SU-DHL-6 (cell line): ENCODE measurements around the gene SLC35B3.

Source experiments
- H2AFZ ChIP-seq: fragments of 200-600 bp; sonication (generic); 2 replicates; pipeline ENCODE4 v1.6.1; 2014; ENCODE audit warnings: low read depth, mild to moderate bottlenecking, moderate library complexity, mixed read lengths, antibody characterized with exemption, low read length; ENCODE audit not compliant: severe bottlenecking
- H3F3A ChIP-seq: fragments of 200-600 bp; shearing (Covaris generic); 2 replicates; pipeline ENCODE4 v1.6.0; 2016; ENCODE audit warnings: antibody characterized with exemption, mild to moderate bottlenecking; ENCODE audit not compliant: insufficient read depth
- H3K27ac ChIP-seq: fragments of 200-600 bp; sonication (generic); 2 replicates; pipeline ENCODE4 v1.5.1; 2016; ENCODE audit warnings: low read depth, mild to moderate bottlenecking, low read length, moderate library complexity, mixed read lengths
- H3K27me3 ChIP-seq: fragments of 200-600 bp; sonication (generic), shearing (Covaris generic); 2 replicates; pipeline ENCODE4 v1.6.0; 2014; ENCODE audit warnings: mild to moderate bottlenecking, low read length
- H3K36me3 ChIP-seq: fragments of 200-600 bp; sonication (generic); 2 replicates; pipeline ENCODE4 v1.6.1; 2014; ENCODE audit warnings: mild to moderate bottlenecking, low read length, mixed read lengths
- H3K4me2 ChIP-seq: fragments of 300-600, 200-600 bp; shearing (Covaris generic), sonication (generic); 2 replicates; pipeline ENCODE4 v1.6.0; 2014; ENCODE audit warnings: low read length, low read depth, mild to moderate bottlenecking; ENCODE audit not compliant: poor library complexity, severe bottlenecking
- H3K4me3 ChIP-seq: fragments of 200-600 bp; sonication (generic); 2 replicates; pipeline ENCODE4 v1.5.1; 2014; ENCODE audit warnings: antibody characterized with exemption, low read length, mild to moderate bottlenecking, mixed read lengths; ENCODE audit not compliant: insufficient read depth, poor library complexity, severe bottlenecking
- H3K79me2 ChIP-seq: fragments of 200-600 bp; sonication (generic); 2 replicates; pipeline ENCODE4 v1.6.1; 2014; ENCODE audit warnings: mild to moderate bottlenecking, low read length, moderate library complexity; ENCODE audit not compliant: insufficient read depth
- H3K9ac ChIP-seq: fragments of 200-600 bp; sonication (generic); 2 replicates; pipeline ENCODE4 v1.7.0; 2014; ENCODE audit warnings: mild to moderate bottlenecking, low read length
- H3K9me2 ChIP-seq: fragments of 200-600 bp; sonication (generic); replicated peaks from 2 replicates; pipeline ENCODE4 v1.6.1; 2014; ENCODE audit warnings: low read length; ENCODE audit not compliant: insufficient read depth
- H3K9me3 ChIP-seq: fragments of 200-600 bp; sonication (generic); 2 replicates; pipeline ENCODE4 v1.6.1; 2014; ENCODE audit warnings: low read length, mixed read lengths; ENCODE audit not compliant: insufficient read depth
- H4K20me1 ChIP-seq: fragments of 200-600 bp; sonication (generic); 2 replicates; pipeline ENCODE4 v1.6.1; 2014; ENCODE audit warnings: low read depth, mild to moderate bottlenecking, antibody characterized with exemption, low read length, moderate library complexity, mixed read lengths
- CTCF ChIP-seq: fragments of 200-600 bp; sonication (generic); IDR thresholded peaks from one replicate; pipeline ENCODE4 v1.5.1; 2017; ENCODE audit warnings: antibody characterized with exemption, mild to moderate bottlenecking, low read length, moderate library complexity; ENCODE audit not compliant: insufficient read depth, poor library complexity, severe bottlenecking
- EZH2phosphoT487 ChIP-seq: fragments of 200-600 bp; sonication (generic), shearing (Covaris generic); conservative IDR thresholded peaks from 2 replicates; pipeline ENCODE4 v1.6.1; 2018; ENCODE audit warnings: mild to moderate bottlenecking, antibody characterized with exemption, low read length, moderate library complexity, mixed read lengths

Gene SLC35B3

GRCh38 chr6:8402546-8402945, 32.8 kb downstream of the SLC35B3 start:
- Histone ChIP-seq H3K4me3 (no peak overlapping the region), H3K79me2 (no peaks in the 10 kb centered on the region), H3K27ac (no peak overlapping the region), H3K9me3 (no peaks in the 10 kb centered on the region), H3K36me3 (no peaks in the 10 kb centered on the region), H3K9me2 (no peaks in the 10 kb centered on the region), H3K27me3 (no peaks in the 10 kb centered on the region), H3F3A (no peaks in the 10 kb centered on the region), H3K9ac (no peak overlapping the region), H4K20me1 (no peaks in the 10 kb centered on the region), H2AFZ (no peak overlapping the region), H3K4me2 (no peak overlapping the region)
- TF ChIP-seq EZH2phosphoT487 (no peak), CTCF (no peak)

- H3K27me3 ChIP-seq: no peaks in the 10 kb centered on the region
- no peak overlapping the region for H3K4me3 ChIP-seq
- no peak overlapping the region for H3K27ac ChIP-seq
- H4K20me1 ChIP-seq: no peaks in the 10 kb centered on the region
- H3K9me3 ChIP-seq: no peaks in the 10 kb centered on the region
- TF ChIP-seq EZH2phosphoT487 (no peak), CTCF (no peak)
- H3F3A ChIP-seq: no peaks in the 10 kb centered on the region
- no peaks in the 10 kb centered on the region for H3K36me3 ChIP-seq
- H3K79me2 ChIP-seq: no peaks in the 10 kb centered on the region
- no peak overlapping the region for H3K4me2 ChIP-seq
- H2AFZ ChIP-seq: no peak overlapping the region
- no peaks in the 10 kb centered on the region for H3K9me2 ChIP-seq
- H3K9ac ChIP-seq: no peak overlapping the region
Observed at GRCh38 chr6:8400663-8401062, 34.7 kb downstream of the SLC35B3 start.

- H3K27me3 ChIP-seq: no peaks in the 10 kb centered on the region
- H3K79me2 ChIP-seq: no peaks in the 10 kb centered on the region
- no peaks in the 10 kb centered on the region for H3F3A ChIP-seq
- no peak overlapping the region for H3K4me3 ChIP-seq
- TF ChIP-seq CTCF (no peak), EZH2phosphoT487 (no peak)
- H3K36me3 ChIP-seq: no peaks in the 10 kb centered on the region
- no peaks in the 10 kb centered on the region for H3K9me3 ChIP-seq
- H3K9me2 ChIP-seq: no peaks in the 10 kb centered on the region
- no peak overlapping the region for H3K4me2 ChIP-seq
- no peak overlapping the region for H3K27ac ChIP-seq
- no peaks in the 10 kb centered on the region for H4K20me1 ChIP-seq
- no peak overlapping the region for H3K9ac ChIP-seq
- no peak overlapping the region for H2AFZ ChIP-seq
Observed at GRCh38 chr6:8392569-8392968, 42.8 kb downstream of the SLC35B3 start.

GRCh38 chr6:8391934-8392333, 43.4 kb downstream of the SLC35B3 start:
- H3K9ac ChIP-seq: no peak overlapping the region
- no peak overlapping the region for H2AFZ ChIP-seq
- H3K79me2 ChIP-seq: no peaks in the 10 kb centered on the region
- no peaks in the 10 kb centered on the region for H3K36me3 ChIP-seq
- no peaks in the 10 kb centered on the region for H3K9me2 ChIP-seq
- H3K4me3 ChIP-seq: no peak overlapping the region
- no peak for TF ChIP-seq CTCF
- H4K20me1 ChIP-seq: no peaks in the 10 kb centered on the region
- no peaks in the 10 kb centered on the region for H3F3A ChIP-seq
- no peak overlapping the region for H3K27ac ChIP-seq
- no peak overlapping the region for H3K4me2 ChIP-seq
- no peaks in the 10 kb centered on the region for H3K9me3 ChIP-seq
- H3K27me3 ChIP-seq: no peaks in the 10 kb centered on the region
